Large intestine (tissue), 3 donors: ENCODE results near the gene KIF9. TPM values are rescaled to one million over a fixed set of nuclear protein-coding genes. Genes with fewer than 3 reads are reported as not detected.
"Not testable (repeated sequence)": the region's sequence is repeated elsewhere in the genome, so short reads cannot be mapped to it uniquely, and the experiment has no call there.

ENCODE experiments used
- DNase-seq, 2 donors: peaks; one replicate each; pipeline versions ENCODE4 v3.0.0 to v3.0.0-alpha.2; 2013
- H3K27ac ChIP-seq: one replicate; pipeline ENCODE4 v1.5.1; 2013; ENCODE audit warnings: low read length
- H3K27me3 ChIP-seq: 2 replicates; pipeline ENCODE4 v1.6.1; 2013; ENCODE audit warnings: low read length; ENCODE audit not compliant: control insufficient read depth, insufficient read depth
- H3K36me3 ChIP-seq: 2 replicates; pipeline ENCODE4 v1.6.1; 2013; ENCODE audit warnings: low read length; ENCODE audit not compliant: control insufficient read depth, insufficient read depth
- H3K4me1 ChIP-seq: one replicate; pipeline ENCODE4 v1.6.1; 2013; ENCODE audit warnings: low read length; ENCODE audit not compliant: control insufficient read depth, insufficient read depth
- H3K4me3 ChIP-seq: one replicate; pipeline ENCODE4 v1.5.1; 2013; ENCODE audit warnings: low read length
- H3K9me3 ChIP-seq: one replicate; pipeline ENCODE4 v1.6.1; 2013; ENCODE audit warnings: mild to moderate bottlenecking, low read depth, low read length, moderate library complexity; ENCODE audit not compliant: control insufficient read depth
- WGBS: methylation state at CpG from one replicate; pipeline ENCODE4 v1.1.5; 2013; ENCODE audit warnings: low lambda C conversion rate; ENCODE audit not compliant: insufficient coverage; 5-methylcytosine and 5-hydroxymethylcytosine counted together
- polyA plus RNA-seq: library from polyadenylated mRNA; unstranded; fragments of 120-200 nt; gene quantifications from one replicate; pipeline ENCODE4 v1.2.1, GENCODE V29; 2013

KIF9 gene
- polyA plus RNA-seq, 1 donor = 11.2 TPM

GRCh38 chr3:47193871-47194859 lies 88.4 kb downstream of the KIF9 start:
- Histone ChIP-seq H3K9me3 (no peaks in the 10 kb centered on the region), H3K4me1 (no peaks in the 10 kb centered on the region), H3K27me3 (no peaks in the 10 kb centered on the region), H3K4me3 (no peak overlapping the region), H3K27ac (no peak overlapping the region), H3K36me3 (no peaks in the 10 kb centered on the region)
- no peak for DNase-seq
- 100% methylated on average over 1 of the region's 4 CpGs for WGBS

GRCh38 chr3:47186285-47186684 lies 96.3 kb downstream of the KIF9 start:
- H3K4me1 ChIP-seq = no peaks in the 10 kb centered on the region
- H3K27ac ChIP-seq = no peak overlapping the region
- H3K27me3 ChIP-seq = no peaks in the 10 kb centered on the region
- no CpG with 5 or more reads among the region's 2 CpGs for WGBS
- no peaks in the 10 kb centered on the region for H3K9me3 ChIP-seq
- no peak for DNase-seq
- no peak overlapping the region for H3K4me3 ChIP-seq
- H3K36me3 ChIP-seq = no peaks in the 10 kb centered on the region

GRCh38 chr3:47181685-47182084 lies 100.9 kb downstream of the KIF9 start:
- H3K9me3 ChIP-seq, H3K27me3 ChIP-seq, H3K36me3 ChIP-seq, H3K4me1 ChIP-seq, DNase-seq, H3K27ac ChIP-seq, H3K4me3 ChIP-seq: not testable (repeated sequence)
- 100% methylated on average over 1 of the region's 4 CpGs for WGBS

- not testable (repeated sequence) for H3K36me3 ChIP-seq, H3K9me3 ChIP-seq, H3K4me1 ChIP-seq, H3K27ac ChIP-seq, DNase-seq, H3K27me3 ChIP-seq, H3K4me3 ChIP-seq
- WGBS = 100% methylated on average over 2 of the region's 12 CpGs
Observed at GRCh38 chr3:47180011-47180410, 102.6 kb downstream of the KIF9 start.

Other genes starting within 250 kb of the KIF9 start
- gene SETD2, start 118.7 kb downstream of the KIF9 start, polyA plus RNA-seq = 37.1 TPM
- 11.2 TPM for gene KLHL18, start 145 bp upstream of the KIF9 start, polyA plus RNA-seq
- gene PTPN23, start 98.2 kb upstream of the KIF9 start, polyA plus RNA-seq = 33.8 TPM
- gene SCAP, start 193.1 kb upstream of the KIF9 start, polyA plus RNA-seq = 64.4 TPM
- gene ELP6, start 230.9 kb upstream of the KIF9 start, polyA plus RNA-seq = 28.0 TPM